DND-41 (cell line): ENCODE data around the gene ARL6IP1.

Experiments used
- EZH2 ChIP-seq: IDR thresholded peaks from 3 replicates; pipeline ENCODE4 v1.6.1; 2012; ENCODE audit warnings: borderline replicate concordance, low read depth, mild to moderate bottlenecking, moderate library complexity, low read length, inconsistent platforms; ENCODE audit not compliant: severe bottlenecking
- TF ChIP-seq, protein P1 (sequence below): IDR thresholded peaks from 2 replicates; pipeline ENCODE4 v1.5.1; 2012; ENCODE audit warnings: borderline replicate concordance, low read length, moderate library complexity, mild to moderate bottlenecking; ENCODE audit not compliant: poor library complexity, severe bottlenecking; ENCODE audit errors: extremely low read depth

DNA sequence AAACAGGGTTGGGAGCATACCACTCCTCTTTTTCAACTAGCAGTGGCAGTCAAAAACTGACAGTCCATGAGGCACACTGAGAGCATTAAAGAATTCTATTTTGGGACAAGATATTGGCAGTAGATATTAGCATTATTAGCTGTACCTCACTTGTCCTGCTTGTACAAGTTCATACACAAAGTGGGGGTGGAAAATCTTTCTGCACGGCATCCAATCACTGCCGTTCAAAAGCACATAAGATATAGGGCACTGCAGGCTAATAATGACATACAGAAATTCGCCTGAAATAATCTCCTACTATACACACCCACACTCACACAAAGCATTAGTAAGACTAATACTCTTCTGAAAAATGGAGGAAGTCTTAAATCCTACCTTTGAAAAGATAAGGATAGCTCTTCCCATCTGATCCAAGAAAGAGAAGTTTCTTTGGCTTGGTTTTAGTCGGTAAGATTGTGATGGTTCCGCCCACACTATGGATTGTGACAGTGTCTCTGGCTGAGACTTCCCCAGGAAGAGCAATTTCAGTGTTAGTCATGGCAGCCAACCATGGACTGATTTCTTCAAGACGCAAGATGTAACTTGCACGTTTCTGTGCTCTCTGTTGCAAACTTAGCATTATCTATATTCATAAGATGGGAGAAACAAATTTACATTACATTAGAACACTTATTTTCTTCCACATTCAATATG, 40.6 kb upstream of the ARL6IP1 start:
- TF ChIP-seq, protein P1, sequence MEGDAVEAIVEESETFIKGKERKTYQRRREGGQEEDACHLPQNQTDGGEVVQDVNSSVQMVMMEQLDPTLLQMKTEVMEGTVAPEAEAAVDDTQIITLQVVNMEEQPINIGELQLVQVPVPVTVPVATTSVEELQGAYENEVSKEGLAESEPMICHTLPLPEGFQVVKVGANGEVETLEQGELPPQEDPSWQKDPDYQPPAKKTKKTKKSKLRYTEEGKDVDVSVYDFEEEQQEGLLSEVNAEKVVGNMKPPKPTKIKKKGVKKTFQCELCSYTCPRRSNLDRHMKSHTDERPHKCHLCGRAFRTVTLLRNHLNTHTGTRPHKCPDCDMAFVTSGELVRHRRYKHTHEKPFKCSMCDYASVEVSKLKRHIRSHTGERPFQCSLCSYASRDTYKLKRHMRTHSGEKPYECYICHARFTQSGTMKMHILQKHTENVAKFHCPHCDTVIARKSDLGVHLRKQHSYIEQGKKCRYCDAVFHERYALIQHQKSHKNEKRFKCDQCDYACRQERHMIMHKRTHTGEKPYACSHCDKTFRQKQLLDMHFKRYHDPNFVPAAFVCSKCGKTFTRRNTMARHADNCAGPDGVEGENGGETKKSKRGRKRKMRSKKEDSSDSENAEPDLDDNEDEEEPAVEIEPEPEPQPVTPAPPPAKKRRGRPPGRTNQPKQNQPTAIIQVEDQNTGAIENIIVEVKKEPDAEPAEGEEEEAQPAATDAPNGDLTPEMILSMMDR: no peak
- no peak for TF ChIP-seq EZH2
